Smooth muscle cell (in vitro differentiated cells): ENCODE measurements around the gene GMDS. TPM values are rescaled to one million over a fixed set of nuclear protein-coding genes. Genes with fewer than 3 reads are reported as not detected.

ENCODE experiments used
- DNase-seq: peaks from one replicate; lab custom pipeline; 2025; ENCODE audit not compliant: unreplicated experiment; lab: John Stamatoyannopoulos, UW
- H2AFZ ChIP-seq: fragments of 200-600 bp; sonication (generic); 2 replicates; pipeline ENCODE4 v1.6.0; 2016; ENCODE audit warnings: antibody characterized with exemption, low read depth, mild to moderate bottlenecking
- H3F3A ChIP-seq: fragments of 200-600 bp; sonication (generic); 2 replicates; pipeline ENCODE4 v1.6.0; 2017; ENCODE audit warnings: antibody characterized with exemption, low read depth
- H3K27ac ChIP-seq: fragments of 200-600 bp; sonication (generic); 2 replicates; pipeline ENCODE4 v1.5.1; 2016; ENCODE audit warnings: low read depth, mild to moderate bottlenecking
- H3K27me3 ChIP-seq: fragments of 200-600 bp; sonication (generic); 2 replicates; pipeline ENCODE4 v1.6.1; 2016; ENCODE audit warnings: low read depth, mild to moderate bottlenecking
- H3K36me3 ChIP-seq: fragments of 200-600 bp; sonication (generic); 2 replicates; pipeline ENCODE4 v1.5.1; 2016; ENCODE audit warnings: low read depth
- H3K4me1 ChIP-seq: fragments of 200-600 bp; sonication (generic); 2 replicates; pipeline ENCODE4 v1.5.1; 2016; ENCODE audit warnings: low read depth
- H3K4me2 ChIP-seq: fragments of 200-600 bp; sonication (generic); 2 replicates; pipeline ENCODE4 v1.6.0; 2016; ENCODE audit warnings: mild to moderate bottlenecking
- H3K4me3 ChIP-seq: fragments of 200-600 bp; sonication (generic); 2 replicates; pipeline ENCODE4 v1.5.1; 2016; ENCODE audit warnings: mild to moderate bottlenecking
- H3K79me2 ChIP-seq: fragments of 200-600 bp; sonication (generic); 2 replicates; pipeline ENCODE4 v1.6.0; 2016; ENCODE audit warnings: low read depth, mild to moderate bottlenecking
- H3K9ac ChIP-seq: fragments of 200-600 bp; sonication (generic); 2 replicates; pipeline ENCODE4 v1.6.0; 2016; ENCODE audit warnings: low read depth
- H3K9me3 ChIP-seq: fragments of 200-600 bp; sonication (generic); replicated peaks from 2 replicates; pipeline ENCODE4 v1.5.1; 2016; ENCODE audit warnings: low read depth
- H4K20me1 ChIP-seq: fragments of 200-600 bp; sonication (generic); 2 replicates; pipeline ENCODE4 v1.6.0; 2016; ENCODE audit warnings: low read depth
- CTCF ChIP-seq: fragments of 200-600 bp; sonication (generic); IDR thresholded peaks from 2 replicates; pipeline ENCODE4 v1.5.1; 2017; ENCODE audit warnings: borderline replicate concordance, mild to moderate bottlenecking, antibody characterized with exemption; ENCODE audit not compliant: insufficient read depth, poor library complexity, severe bottlenecking
- WGBS: methylation state at CpG from one replicate; pipeline ENCODE4 v1.1.7; 2016; ENCODE audit warnings: low lambda C conversion rate; 5-methylcytosine and 5-hydroxymethylcytosine counted together
- polyA plus RNA-seq: library from polyadenylated mRNA; unstranded; fragments of >200 nt; fragmentation: Nextera tagmentation; extraction: Ambion mirVana; gene quantifications from 2 replicates; pipeline ENCODE4 v1.2.1, GENCODE V29; 2016
- total RNA-seq: library from RNA; depleted of rRNA; stranded (reverse); fragments of >200 nt; gene quantifications from 2 replicates; pipeline ENCODE4 v1.2.3, GENCODE V29; 2014

The GMDS gene
- total and polyA plus RNA-seq, 2 experiments from 2014 or later: 3.7 to 8.5 TPM

- no peak overlapping the region for H3K27ac ChIP-seq
- no peaks in the 10 kb centered on the region for H3F3A ChIP-seq
- no peak overlapping the region for H3K4me2 ChIP-seq
- H3K27me3 ChIP-seq: peaks cover 43% of the 10 kb centered on the region
- no peaks in the 10 kb centered on the region for H3K4me1 ChIP-seq
- no peaks in the 10 kb centered on the region for H3K79me2 ChIP-seq
- no peak for TF ChIP-seq CTCF
- H4K20me1 ChIP-seq: no peaks in the 10 kb centered on the region
- no peaks in the 10 kb centered on the region for H3K9me3 ChIP-seq
- DNase-seq: no peak
- no peak overlapping the region for H2AFZ ChIP-seq
- H3K4me3 ChIP-seq: no peak overlapping the region
- no peak overlapping the region for H3K9ac ChIP-seq
- no peaks in the 10 kb centered on the region for H3K36me3 ChIP-seq
These were observed 582.9 kb downstream of the GMDS start for GRCh38 chr6:1662534-1662933.

DNA sequence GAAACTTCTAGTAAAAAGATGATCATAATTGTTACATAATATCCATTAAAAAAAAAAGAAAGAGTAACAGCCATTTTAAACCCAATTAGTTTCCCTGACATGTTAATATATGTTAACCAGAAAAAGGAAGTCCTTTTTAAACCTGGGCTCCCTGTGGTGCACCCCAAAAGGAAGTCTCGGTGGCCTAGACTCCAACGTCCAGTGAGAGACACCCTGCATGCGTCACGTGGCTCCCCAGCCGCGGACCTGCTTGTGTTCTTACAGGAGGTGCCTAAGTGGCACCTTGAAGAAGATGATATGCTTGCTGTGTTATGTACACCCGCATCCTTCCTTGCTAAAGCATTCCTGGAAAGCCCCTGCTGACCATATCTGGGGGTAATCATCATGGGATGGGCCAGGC lies 585.6 kb downstream of the GMDS start:
- H3K4me2 ChIP-seq: no peak overlapping the region
- peaks cover 53% of the 10 kb centered on the region for H3K27me3 ChIP-seq
- H3K4me3 ChIP-seq: no peak overlapping the region
- H3K79me2 ChIP-seq: no peaks in the 10 kb centered on the region
- H3K27ac ChIP-seq: no peak overlapping the region
- no peaks in the 10 kb centered on the region for H3K9me3 ChIP-seq
- no peak for TF ChIP-seq CTCF
- H2AFZ ChIP-seq: no peak overlapping the region
- no peak overlapping the region for H3K9ac ChIP-seq
- WGBS: 89% methylated on average over 7 of the region's 7 CpGs
- no peaks in the 10 kb centered on the region for H4K20me1 ChIP-seq
- H3F3A ChIP-seq: no peaks in the 10 kb centered on the region
- no peaks in the 10 kb centered on the region for H3K36me3 ChIP-seq
- no peaks in the 10 kb centered on the region for H3K4me1 ChIP-seq
- DNase-seq: no peak

DNA sequence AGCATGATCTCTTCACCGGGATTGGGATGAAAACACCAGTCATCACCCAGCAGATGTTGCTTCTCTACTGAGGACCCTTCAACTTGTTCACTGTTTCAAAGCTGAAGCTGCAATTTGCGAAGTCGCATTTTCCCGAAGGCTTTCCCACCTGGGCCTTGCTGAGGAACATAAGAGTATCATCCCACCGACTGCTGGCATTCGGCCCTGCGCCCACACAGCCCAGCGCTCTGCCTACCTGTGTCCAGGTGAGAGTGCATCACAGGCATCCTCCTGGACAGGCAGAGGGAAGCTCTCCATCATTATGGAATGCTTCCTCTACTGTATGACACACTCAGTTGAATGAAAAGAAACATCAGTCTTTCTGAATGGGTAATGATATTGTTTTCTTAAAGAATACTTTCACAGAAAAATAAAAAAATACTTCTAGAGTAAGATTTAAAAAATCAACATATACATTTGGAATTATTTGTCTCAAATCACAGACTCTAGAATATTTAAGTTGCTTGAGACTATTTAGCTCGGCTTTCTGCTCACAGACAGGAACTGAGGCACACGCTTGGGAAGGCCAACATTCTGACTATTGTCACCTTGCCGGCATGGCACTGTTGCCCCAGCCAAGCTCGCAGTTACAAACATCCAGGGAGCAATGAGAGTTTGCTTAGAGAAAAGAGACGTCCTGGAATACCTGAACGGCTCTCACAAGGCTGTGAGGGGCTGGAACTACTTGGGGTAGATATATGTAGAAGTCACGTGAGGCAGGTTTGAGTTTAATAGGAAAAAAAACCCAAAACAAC lies 587.0 kb downstream of the GMDS start:
- no peak overlapping the region for H3K4me3 ChIP-seq
- H3F3A ChIP-seq: no peaks in the 10 kb centered on the region
- no peaks in the 10 kb centered on the region for H3K4me1 ChIP-seq
- no peaks in the 10 kb centered on the region for H3K36me3 ChIP-seq
- no peak overlapping the region for H3K27ac ChIP-seq
- 93% methylated on average over 15 of the region's 15 CpGs for WGBS
- no peak for TF ChIP-seq CTCF
- H3K79me2 ChIP-seq: no peaks in the 10 kb centered on the region
- H3K9ac ChIP-seq: no peak overlapping the region
- no peaks in the 10 kb centered on the region for H4K20me1 ChIP-seq
- peaks cover 57% of the 10 kb centered on the region for H3K27me3 ChIP-seq
- DNase-seq: no peak
- no peak overlapping the region for H2AFZ ChIP-seq
- no peaks in the 10 kb centered on the region for H3K9me3 ChIP-seq
- H3K4me2 ChIP-seq: no peak overlapping the region

GRCh38 chr6:1657771-1658165 lies 587.6 kb downstream of the GMDS start:
- no peaks in the 10 kb centered on the region for H4K20me1 ChIP-seq
- H3K4me2 ChIP-seq: no peak overlapping the region
- no peak overlapping the region for H3K9ac ChIP-seq
- no peaks in the 10 kb centered on the region for H3F3A ChIP-seq
- H3K4me1 ChIP-seq: no peaks in the 10 kb centered on the region
- H3K27me3 ChIP-seq: peaks cover 54% of the 10 kb centered on the region
- no peak for DNase-seq
- no peak overlapping the region for H2AFZ ChIP-seq
- H3K79me2 ChIP-seq: no peaks in the 10 kb centered on the region
- H3K36me3 ChIP-seq: no peaks in the 10 kb centered on the region
- no peak overlapping the region for H3K27ac ChIP-seq
- H3K4me3 ChIP-seq: no peak overlapping the region
- 84% methylated on average over 7 of the region's 7 CpGs for WGBS
- no peak for TF ChIP-seq CTCF
- no peaks in the 10 kb centered on the region for H3K9me3 ChIP-seq
